ENCODE measurements around the gene MTMR12. TPM values are rescaled to one million over a fixed set of nuclear protein-coding genes. Genes with fewer than 3 reads are reported as not detected.
A peak's percentile ranks its signal among the peaks of the same experiment; 100 is the strongest.

MTMR12 gene
- total and polyA plus RNA-seq, 2 experiments from 2014 or later: 5.5 to 13.4 TPM

DNA sequence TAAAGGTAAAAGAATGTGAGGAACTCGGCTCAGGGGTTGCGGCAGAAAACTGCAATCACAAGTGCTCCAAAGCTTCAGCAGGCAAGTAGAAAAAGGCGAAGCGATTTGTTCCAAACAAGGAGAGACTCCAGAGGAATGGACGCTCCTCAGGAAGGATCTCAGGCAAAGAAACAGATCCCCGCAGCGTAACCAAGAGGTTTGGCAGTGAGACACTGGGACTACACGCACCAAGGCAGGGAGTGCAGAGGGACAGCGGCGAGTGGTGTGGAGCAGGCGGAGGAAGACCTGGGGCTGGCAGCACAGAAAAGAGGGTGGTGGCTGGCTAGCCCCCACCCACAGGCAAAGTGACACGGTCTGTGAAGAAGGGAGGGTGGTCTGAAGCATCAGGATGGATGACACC lies 83.9 kb downstream of the MTMR12 start:
- 94 to 96% methylated on average over 12 of the region's 12 CpGs for WGBS, 2 experiments (ENCODE audit: low coverage in 1 of 2, low lambda C conversion rate in 2 of 2, missing lambda C conversion rate in 2 of 2)
- Histone ChIP-seq H3K4me3 (no peak overlapping the region), H2AFZ (no peak overlapping the region), H3K27ac (no peak overlapping the region), H3K79me2 (ENCODE audit: insufficient read depth) (no peaks in the 10 kb centered on the region), H3K36me3 (ENCODE audit: low read depth) (0 out of 2 replicates have a peak, but pooled peaks cover 9% of the 10 kb centered on the region), H3K27me3 (replicated peaks; ENCODE audit: insufficient read depth) (no peaks in the 10 kb centered on the region), H3K9me2 (ENCODE audit: insufficient read depth) (no peaks in the 10 kb centered on the region), H3K9ac (no peak overlapping the region), H3K4me1 (ENCODE audit: insufficient read depth) (peaks cover 16% of the 10 kb centered on the region), H3K4me2 (ENCODE audit: unreplicated experiment) (no peak overlapping the region), H3K9me3 (ENCODE audit: low read depth) (no peaks in the 10 kb centered on the region), H4K20me1 (ENCODE audit: insufficient read depth) (no peaks in the 10 kb centered on the region), H3F3A (ENCODE audit: insufficient read depth) (peaks cover 22% of the 10 kb centered on the region; the same call in 1 of the 2 replicates)
- in situ Hi-C loops (cut with MboI): loop anchor here (25.0 kb wide), 1 partner anchor 383 kb away; no protein-coding TSS in a partner anchor
- no peak for DNase-seq
- no peak for TF ChIP-seq EZH2 (IDR thresholded peaks at IDR 0.05; ENCODE audit: insufficient read depth, poor library complexity, severe bottlenecking)
- no peak for TF ChIP-seq EZH2phosphoT487 (IDR thresholded peaks at IDR 0.05; ENCODE audit: insufficient read depth, low read depth)

DNA sequence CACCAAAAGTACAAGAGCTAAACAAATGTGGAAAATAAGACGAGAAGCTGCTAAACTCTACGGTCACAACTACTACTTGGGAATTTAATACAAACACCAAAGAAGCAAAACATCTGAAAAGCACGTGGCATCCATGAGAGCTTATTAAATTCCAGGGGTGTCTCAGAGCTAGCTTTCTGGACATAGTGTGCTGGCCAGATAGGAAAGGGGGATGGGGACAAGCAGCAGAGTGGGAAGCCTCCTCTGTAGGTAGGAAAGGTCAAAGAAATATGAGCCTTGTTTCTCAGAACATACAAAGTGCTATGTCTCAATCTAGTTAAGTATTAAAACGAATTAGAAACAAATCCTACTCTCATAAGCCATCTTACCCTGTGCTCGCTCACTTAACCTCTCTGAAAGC lies 87.3 kb downstream of the MTMR12 start:
- H3K9ac ChIP-seq: no peak overlapping the region
- no peak overlapping the region for H3K27ac ChIP-seq
- WGBS, 2 experiments (ENCODE audit: low coverage in 1 of 2, low lambda C conversion rate in 2 of 2, missing lambda C conversion rate in 2 of 2): 31 to 39% methylated on average over 5 of the region's 5 CpGs
- H3F3A ChIP-seq (ENCODE audit: insufficient read depth): peaks cover 13% of the 10 kb centered on the region; the same call in 1 of the 2 replicates
- no peaks in the 10 kb centered on the region for H3K27me3 ChIP-seq (replicated peaks; ENCODE audit: insufficient read depth)
- H3K79me2 ChIP-seq (ENCODE audit: insufficient read depth): no peaks in the 10 kb centered on the region
- 0 out of 2 replicates have a peak, but pooled peaks cover 9% of the 10 kb centered on the region for H3K36me3 ChIP-seq (ENCODE audit: low read depth)
- H4K20me1 ChIP-seq (ENCODE audit: insufficient read depth): no peaks in the 10 kb centered on the region
- no peak overlapping the region; the same call in 1 of the 2 replicates for H2AFZ ChIP-seq
- H3K4me1 ChIP-seq (ENCODE audit: insufficient read depth): peaks cover 20% of the 10 kb centered on the region
- no peak for TF ChIP-seq EZH2 (IDR thresholded peaks at IDR 0.05; ENCODE audit: insufficient read depth, poor library complexity, severe bottlenecking)
- TF ChIP-seq EZH2phosphoT487 (IDR thresholded peaks at IDR 0.05; ENCODE audit: insufficient read depth, low read depth): no peak
- peak; percentile 40 for DNase-seq
- H3K9me2 ChIP-seq (ENCODE audit: insufficient read depth): no peaks in the 10 kb centered on the region
- no peak overlapping the region for H3K4me3 ChIP-seq
- H3K9me3 ChIP-seq (ENCODE audit: low read depth): no peaks in the 10 kb centered on the region
- no peak overlapping the region for H3K4me2 ChIP-seq (ENCODE audit: unreplicated experiment)
- in situ Hi-C loops (cut with MboI): loop anchor here (25.0 kb wide), 1 partner anchor 387 kb away; no protein-coding TSS in a partner anchor

- H4K20me1 ChIP-seq (ENCODE audit: insufficient read depth): no peaks in the 10 kb centered on the region
- H3K4me2 ChIP-seq (ENCODE audit: unreplicated experiment): peak overlapping the region; percentile 61
- no peaks in the 10 kb centered on the region for H3K9me2 ChIP-seq (ENCODE audit: insufficient read depth)
- no peaks in the 10 kb centered on the region for H3K27me3 ChIP-seq (replicated peaks; ENCODE audit: insufficient read depth)
- WGBS, 2 experiments (ENCODE audit: low coverage in 1 of 2, low lambda C conversion rate in 2 of 2, missing lambda C conversion rate in 2 of 2): 31 to 37% methylated on average over 1 of the region's 1 CpG
- in situ Hi-C loops (cut with MboI): no loop called here
- no peak overlapping the region for H2AFZ ChIP-seq
- 0 out of 2 replicates have a peak, but pooled peaks cover 9% of the 10 kb centered on the region for H3K36me3 ChIP-seq (ENCODE audit: low read depth)
- peaks cover 20% of the 10 kb centered on the region for H3K4me1 ChIP-seq (ENCODE audit: insufficient read depth)
- TF ChIP-seq EZH2phosphoT487 (IDR thresholded peaks at IDR 0.05; ENCODE audit: insufficient read depth, low read depth) (no peak), EZH2 (IDR thresholded peaks at IDR 0.05; ENCODE audit: insufficient read depth, poor library complexity, severe bottlenecking) (no peak)
- H3K4me3 ChIP-seq: no peak overlapping the region
- H3F3A ChIP-seq (ENCODE audit: insufficient read depth): peaks cover 13% of the 10 kb centered on the region; the same call in 1 of the 2 replicates
- H3K9ac ChIP-seq: no peak overlapping the region
- peak overlapping the region; percentile 38 for H3K27ac ChIP-seq
- H3K9me3 ChIP-seq (ENCODE audit: low read depth): no peaks in the 10 kb centered on the region
- H3K79me2 ChIP-seq (ENCODE audit: insufficient read depth): no peaks in the 10 kb centered on the region
- peak; percentile 77 for DNase-seq
Measured at GRCh38 chr5:32223972-32224609, 88.6 kb downstream of the MTMR12 start.

DNA sequence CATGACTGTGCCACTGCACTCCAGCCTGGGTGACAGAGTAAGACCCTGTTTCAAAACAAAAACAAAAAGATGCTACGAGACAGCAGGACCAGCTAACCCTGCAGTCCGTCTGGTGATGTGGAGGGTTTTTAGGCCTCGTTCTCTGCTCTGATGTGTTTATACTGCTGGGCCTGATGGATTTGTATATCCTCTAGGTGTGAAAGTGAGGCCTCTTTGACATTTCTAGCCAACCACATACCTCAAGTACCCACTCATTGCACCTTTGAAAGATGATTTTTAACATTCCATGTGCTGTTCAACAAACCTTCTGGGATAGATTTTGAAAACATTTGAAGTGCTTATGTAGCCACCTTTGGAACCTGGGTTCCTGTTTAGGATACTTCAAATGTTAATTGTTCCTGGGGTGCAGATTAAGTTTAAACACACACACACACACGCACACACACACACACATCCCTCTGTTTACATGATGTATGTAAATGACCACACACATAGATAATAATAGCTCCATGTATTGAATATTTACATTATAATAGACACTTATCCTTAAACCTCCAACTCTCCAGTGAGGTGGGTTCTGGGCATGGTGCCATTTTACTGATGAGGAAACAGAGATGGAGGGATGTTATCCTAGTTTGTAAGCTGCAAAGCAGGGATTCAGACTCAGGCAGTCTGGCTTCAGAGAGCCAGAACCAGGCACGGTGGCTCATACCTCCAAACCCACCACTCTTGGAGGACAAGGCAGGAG lies 89.8 kb downstream of the MTMR12 start:
- Histone ChIP-seq H3K4me1 (ENCODE audit: insufficient read depth) (peaks cover 20% of the 10 kb centered on the region), H2AFZ (no peak overlapping the region), H3F3A (ENCODE audit: insufficient read depth) (peaks cover 13% of the 10 kb centered on the region; the same call in 1 of the 2 replicates), H3K9ac (no peak overlapping the region), H3K36me3 (ENCODE audit: low read depth) (0 out of 2 replicates have a peak, but pooled peaks cover 7% of the 10 kb centered on the region), H3K4me3 (no peak overlapping the region), H3K4me2 (ENCODE audit: unreplicated experiment) (no peak overlapping the region), H3K9me2 (ENCODE audit: insufficient read depth) (no peaks in the 10 kb centered on the region), H4K20me1 (ENCODE audit: insufficient read depth) (no peaks in the 10 kb centered on the region), H3K27me3 (replicated peaks; ENCODE audit: insufficient read depth) (no peaks in the 10 kb centered on the region), H3K9me3 (ENCODE audit: low read depth) (no peaks in the 10 kb centered on the region), H3K27ac (no peak overlapping the region), H3K79me2 (ENCODE audit: insufficient read depth) (no peaks in the 10 kb centered on the region)
- in situ Hi-C loops (cut with MboI): no loop called here
- WGBS, 2 experiments (ENCODE audit: low coverage in 1 of 2, low lambda C conversion rate in 2 of 2, missing lambda C conversion rate in 2 of 2): 98% methylated on average over 5 of the region's 5 CpGs
- no peak for TF ChIP-seq EZH2phosphoT487 (IDR thresholded peaks at IDR 0.05; ENCODE audit: insufficient read depth, low read depth)
- no peak for TF ChIP-seq EZH2 (IDR thresholded peaks at IDR 0.05; ENCODE audit: insufficient read depth, poor library complexity, severe bottlenecking)
- DNase-seq: no peak

All from GM23248 (cell line).